Natural killer cell (primary cell): ENCODE data around the gene TMEM38A. TPM values are rescaled to one million over a fixed set of nuclear protein-coding genes. Genes with fewer than 3 reads are reported as not detected.

ENCODE experiments used
- ATAC-seq, 3 donors: fragments of 150-1000 bp in 2 of 3; fragments of 200-7000 bp in 1 of 3; cut with Tn5 transposase; 1 replicate in 1 of 3; 2 replicates in 2 of 3; pipeline ENCODE4 v1.10.0; 2021; ENCODE audit warnings: mild to moderate bottlenecking in 2 of 3, moderate library complexity in 2 of 3
- DNase-seq, 2 donors: peaks; one replicate each; pipeline versions ENCODE4 v3.0.0 to v3.0.0-alpha.2; 2013 to 2021; ENCODE audit warnings: mixed read lengths in 1 of 2
- H3K27ac ChIP-seq: one replicate; pipeline ENCODE4 v1.5.1; 2013; ENCODE audit warnings: mild to moderate bottlenecking, low read length
- H3K27me3 ChIP-seq: one replicate; pipeline ENCODE4 v1.6.1; 2013; ENCODE audit warnings: low read length; ENCODE audit not compliant: control insufficient read depth, insufficient read depth
- H3K36me3 ChIP-seq: one replicate; pipeline ENCODE4 v1.6.1; 2013; ENCODE audit warnings: low read length; ENCODE audit not compliant: control insufficient read depth, insufficient read depth
- H3K4me1 ChIP-seq: one replicate; pipeline ENCODE4 v1.6.1; 2013; ENCODE audit warnings: low read length; ENCODE audit not compliant: control insufficient read depth, insufficient read depth
- H3K4me3 ChIP-seq: one replicate; pipeline ENCODE4 v1.5.1; 2013; ENCODE audit warnings: low read length
- H3K9me3 ChIP-seq: one replicate; pipeline ENCODE4 v1.6.1; 2013; ENCODE audit warnings: low read length; ENCODE audit not compliant: control insufficient read depth, insufficient read depth
- H3K27ac Mint-ChIP-seq, 2 donors: one replicate each; pipeline ENCODE4 v1.8.0; 2022; ENCODE audit warnings: mild to moderate bottlenecking in 2 of 2, mixed read lengths in 2 of 2, moderate library complexity in 1 of 2
- H3K27me3 Mint-ChIP-seq, 2 donors: one replicate each; pipeline ENCODE4 v1.8.0; 2022; ENCODE audit warnings: low read depth in 2 of 2, mixed read lengths in 2 of 2
- H3K36me3 Mint-ChIP-seq: one replicate; pipeline ENCODE4 v1.8.0; 2022; ENCODE audit warnings: mixed read lengths
- H3K4me1 Mint-ChIP-seq, 2 donors: one replicate each; pipeline ENCODE4 v1.8.0; 2022; ENCODE audit warnings: mixed read lengths in 2 of 2
- H3K4me3 Mint-ChIP-seq: one replicate; pipeline ENCODE4 v1.8.0; 2022; ENCODE audit warnings: mild to moderate bottlenecking, moderate library complexity, mixed read lengths
- H3K9me3 Mint-ChIP-seq, 2 donors: one replicate each; pipeline ENCODE4 v1.8.0; 2022; ENCODE audit warnings: mixed read lengths in 2 of 2
- WGBS: methylation state at CpG from one replicate; pipeline ENCODE4 v1.1.7; 2013; ENCODE audit warnings: missing lambda C conversion rate; ENCODE audit not compliant: insufficient coverage; 5-methylcytosine and 5-hydroxymethylcytosine counted together
- intact Hi-C: fragments of 100-400 bp; cut with micrococcal nuclease; formaldehyde crosslinking; loops from one replicate; pipeline ENCODE4 v1.14.2; 2022
- total RNA-seq, 4 donors: library from RNA; stranded (reverse); fragments of 120-200 nt in 1 of 4; gene quantifications; one replicate each; pipeline versions ENCODE4 v1.2.3 to v1.2.4, GENCODE V29; 2013 to 2022
- TF ChIP-seq, protein P1 (sequence below): fragments of 200-600 bp; IDR thresholded peaks from one replicate; pipeline ENCODE4 v1.8.0; 2022; ENCODE audit warnings: antibody characterized with exemption

TMEM38A gene
- total RNA-seq, 3 donors from 2014 or later (not counting 1 experiment from before 2014, with no cell fraction given), result 0.29 to 2.2 (median 0.89) TPM

DNA sequence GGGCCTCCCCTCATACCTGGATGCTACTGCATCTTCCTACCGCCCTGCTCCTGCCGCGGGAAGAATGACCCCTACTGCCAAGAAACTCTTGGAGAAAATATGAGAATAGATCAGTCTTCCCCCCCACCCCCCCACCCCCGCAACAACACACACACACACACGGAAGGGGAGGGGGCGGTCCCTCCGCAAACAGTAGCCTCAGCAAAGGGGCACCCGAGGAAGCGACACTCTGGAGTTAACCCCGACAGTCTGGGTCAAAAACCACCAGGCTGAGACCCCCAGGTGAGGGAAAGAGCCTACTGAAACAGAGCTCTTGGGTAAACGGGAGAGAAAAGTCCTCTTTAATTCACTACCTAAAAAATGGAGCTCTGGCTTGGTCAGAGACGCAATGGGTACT, 34.1 kb upstream of the TMEM38A start:
- peaks cover 18% of the 10 kb centered on the region for H3K4me1 ChIP-seq
- peaks cover 31 to 49% of the 10 kb centered on the region in 2 donors for H3K4me1 Mint-ChIP-seq
- no peaks in the 10 kb centered on the region for H3K9me3 Mint-ChIP-seq
- WGBS, result 5% methylated on average over 11 of the region's 12 CpGs
- peaks cover 16% of the 10 kb centered on the region for H3K36me3 ChIP-seq
- H3K4me3 ChIP-seq, result peak overlapping the region; percentile 65
- TF ChIP-seq, protein P1, sequence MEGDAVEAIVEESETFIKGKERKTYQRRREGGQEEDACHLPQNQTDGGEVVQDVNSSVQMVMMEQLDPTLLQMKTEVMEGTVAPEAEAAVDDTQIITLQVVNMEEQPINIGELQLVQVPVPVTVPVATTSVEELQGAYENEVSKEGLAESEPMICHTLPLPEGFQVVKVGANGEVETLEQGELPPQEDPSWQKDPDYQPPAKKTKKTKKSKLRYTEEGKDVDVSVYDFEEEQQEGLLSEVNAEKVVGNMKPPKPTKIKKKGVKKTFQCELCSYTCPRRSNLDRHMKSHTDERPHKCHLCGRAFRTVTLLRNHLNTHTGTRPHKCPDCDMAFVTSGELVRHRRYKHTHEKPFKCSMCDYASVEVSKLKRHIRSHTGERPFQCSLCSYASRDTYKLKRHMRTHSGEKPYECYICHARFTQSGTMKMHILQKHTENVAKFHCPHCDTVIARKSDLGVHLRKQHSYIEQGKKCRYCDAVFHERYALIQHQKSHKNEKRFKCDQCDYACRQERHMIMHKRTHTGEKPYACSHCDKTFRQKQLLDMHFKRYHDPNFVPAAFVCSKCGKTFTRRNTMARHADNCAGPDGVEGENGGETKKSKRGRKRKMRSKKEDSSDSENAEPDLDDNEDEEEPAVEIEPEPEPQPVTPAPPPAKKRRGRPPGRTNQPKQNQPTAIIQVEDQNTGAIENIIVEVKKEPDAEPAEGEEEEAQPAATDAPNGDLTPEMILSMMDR, result no peak
- intact Hi-C loops, result no loop called here
- H3K27ac Mint-ChIP-seq, result peak overlapping the region; percentile 85 to 95
- H3K4me3 Mint-ChIP-seq, result peak overlapping the region; percentile 92
- ATAC-seq (no peak), DNase-seq (peak in 1 of 2 donors; percentile 16)
- H3K27me3 ChIP-seq, result no peaks in the 10 kb centered on the region
- no peaks in the 10 kb centered on the region for H3K9me3 ChIP-seq
- H3K27me3 Mint-ChIP-seq, result no peaks in the 10 kb centered on the region
- H3K36me3 Mint-ChIP-seq, result no peaks in the 10 kb centered on the region
- peak overlapping the region; percentile 44 for H3K27ac ChIP-seq

DNA sequence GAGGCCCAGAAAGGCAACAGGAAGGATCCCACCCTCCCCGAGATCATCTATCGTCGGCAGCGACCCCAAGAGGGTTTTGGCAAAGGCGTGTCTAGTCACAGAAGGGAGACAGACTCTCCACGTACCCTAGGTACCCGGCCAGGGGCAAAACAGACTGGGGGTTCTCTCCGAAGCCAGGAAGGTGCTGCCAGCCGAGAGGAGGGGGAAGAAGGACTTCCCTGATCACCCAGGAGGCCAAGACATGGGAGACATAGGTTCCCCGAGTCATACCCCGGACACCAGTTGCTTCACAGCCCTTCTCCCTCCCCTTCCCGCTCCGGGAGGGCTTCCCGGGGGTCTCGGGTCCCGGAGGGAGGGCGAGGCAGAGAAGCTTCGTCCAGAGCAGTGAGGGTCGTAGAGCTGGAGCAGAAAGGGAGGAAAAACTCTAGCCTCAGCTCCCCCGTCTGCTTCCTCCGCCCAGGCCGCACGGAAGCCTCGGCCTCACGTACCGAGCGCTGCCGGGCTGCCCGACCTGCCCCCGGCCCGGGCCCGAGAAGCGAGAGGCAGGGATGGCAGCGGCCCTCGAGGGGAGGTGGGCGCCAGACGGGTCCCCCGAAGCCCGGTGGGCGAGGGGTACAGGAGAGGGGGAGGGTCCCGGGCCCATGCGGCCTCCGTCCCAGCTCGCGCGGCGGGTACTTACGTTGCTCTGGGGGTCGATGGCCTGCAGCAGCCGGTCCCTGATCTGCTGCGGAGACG, 33.6 kb upstream of the TMEM38A start:
- intact Hi-C loops, result no loop called here
- ATAC-seq (no peak), DNase-seq (peak; percentile 30 to 40)
- H3K4me3 Mint-ChIP-seq, result peak overlapping the region; percentile 92
- Histone ChIP-seq H3K4me1 (peaks cover 18% of the 10 kb centered on the region), H3K27me3 (no peaks in the 10 kb centered on the region), H3K4me3 (peak overlapping the region; percentile 65), H3K36me3 (peaks cover 16% of the 10 kb centered on the region), H3K9me3 (no peaks in the 10 kb centered on the region), H3K27ac (peak overlapping the region; percentile 44)
- H3K4me1 Mint-ChIP-seq, result peaks cover 28 to 43% of the 10 kb centered on the region in 2 donors
- H3K27ac Mint-ChIP-seq, result peak overlapping the region; percentile 85 to 95
- TF ChIP-seq, protein P1, result no peak
- H3K36me3 Mint-ChIP-seq, result no peaks in the 10 kb centered on the region
- no peaks in the 10 kb centered on the region for H3K9me3 Mint-ChIP-seq
- under 1% methylated on average over 52 of the region's 52 CpGs for WGBS
- H3K27me3 Mint-ChIP-seq, result no peaks in the 10 kb centered on the region

DNA sequence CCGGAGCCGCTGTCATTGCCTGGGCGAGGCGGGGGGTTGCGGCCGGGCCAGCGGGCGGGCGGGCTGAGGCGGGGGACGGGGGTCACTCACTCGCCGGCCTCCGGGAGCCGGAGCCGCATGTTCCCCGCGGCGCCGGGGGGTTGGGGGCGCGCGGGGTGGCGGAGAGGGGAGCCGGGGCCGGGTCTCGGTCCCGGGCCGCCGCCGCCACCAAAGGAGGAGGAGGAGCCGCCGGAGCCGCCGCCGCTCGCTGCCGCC, 33.1 kb upstream of the TMEM38A start:
- Mint-ChIP-seq H3K27ac (peak overlapping the region; percentile 85 to 95), H3K27me3 (no peaks in the 10 kb centered on the region), H3K9me3 (no peaks in the 10 kb centered on the region), H3K4me3 (peak overlapping the region; percentile 89), H3K4me1 (peaks cover 28 to 43% of the 10 kb centered on the region in 2 donors), H3K36me3 (no peaks in the 10 kb centered on the region)
- TF ChIP-seq, protein P1, result no peak
- intact Hi-C loops, result loop anchor here (1.0 to 2.0 kb wide), 4 partner anchors 31 to 86 kb away; partner anchors contain the start of genes CHERP and SLC35E1
- under 1% methylated on average over 38 of the region's 38 CpGs for WGBS
- H3K36me3 ChIP-seq, result peaks cover 17% of the 10 kb centered on the region
- H3K27me3 ChIP-seq, result no peaks in the 10 kb centered on the region
- peak overlapping the region; percentile 65 for H3K4me3 ChIP-seq
- no peak for DNase-seq
- no peak overlapping the region for H3K27ac ChIP-seq
- H3K4me1 ChIP-seq, result peaks cover 18% of the 10 kb centered on the region
- no peaks in the 10 kb centered on the region for H3K9me3 ChIP-seq
- peak in 2 of 3 donors; percentile 0 to 1 for ATAC-seq
